ENCODE results near the gene SCAF1. TPM values are rescaled to one million over a fixed set of nuclear protein-coding genes. Genes with fewer than 3 reads are reported as not detected.

The SCAF1 gene
- total and polyA plus RNA-seq, 2 of the 13 experiments (the other 11 are each of a cell fraction or from before 2014, with no cell fraction given) = 3.3 to 6.1 TPM

GRCh38 chr19:49677231-49677900 lies 35.4 kb downstream of the SCAF1 start, which contains the start of gene PRMT1 (continued):
- TF ChIP-seq PRDM10 (CRISPR knock-in tag; IDR thresholded peaks at IDR 0.05; ENCODE audit: low read depth) (no peak; the same call in none of the 2 replicates), ZNF318 (CRISPR knock-in tag; IDR thresholded peaks at IDR 0.05) (no peak), MTF2 (CRISPR knock-in tag; IDR thresholded peaks at IDR 0.05; ENCODE audit: borderline replicate concordance) (no peak), GPBP1L1 (CRISPR knock-in tag; IDR thresholded peaks at IDR 0.05) (no peak), ZNF362 (CRISPR knock-in tag; IDR thresholded peaks at IDR 0.05; ENCODE audit: borderline replicate concordance) (no peak), SAFB2 (CRISPR knock-in tag; IDR thresholded peaks at IDR 0.05; ENCODE audit: borderline replicate concordance, low read depth) (no peak), RNF2 (conservative IDR thresholded peaks at IDR 0.05; ENCODE audit: low read depth) (no peak), ZNF12 (CRISPR knock-in tag; IDR thresholded peaks at IDR 0.05) (no peak), MEIS1 (CRISPR knock-in tag; IDR thresholded peaks at IDR 0.05; ENCODE audit: borderline replicate concordance) (no peak), CEBPB (IDR thresholded peaks at IDR 0.05; ENCODE audit: borderline replicate concordance, low read depth, low read length) (no peak), MYC (CRISPR knock-in tag; IDR thresholded peaks at IDR 0.05; ENCODE audit: borderline replicate concordance) (peak; percentile 99), EHMT2 (IDR thresholded peaks at IDR 0.05; ENCODE audit: borderline replicate concordance, low read depth, low read length) (no peak), HDAC1 (CRISPR knock-in tag; IDR thresholded peaks at IDR 0.05) (peak; percentile 89), ZMYM3 (CRISPR knock-in tag; IDR thresholded peaks at IDR 0.05) (no peak), SMAD9 (CRISPR knock-in tag; IDR thresholded peaks at IDR 0.05) (no peak)

Data from HepG2 (cell line).